Measurements from ENCODE around the gene SLC35F1.

GRCh38 chr6:117918454-117918853 is 11.4 kb downstream of the SLC35F1 start:
- no peak for TF ChIP-seq CTCF (IDR thresholded peaks at IDR 0.05; ENCODE audit: borderline replicate concordance, extremely low read depth, low read length, poor library complexity, severe bottlenecking)
- TF ChIP-seq EZH2 (IDR thresholded peaks at IDR 0.05; ENCODE audit: borderline replicate concordance, low read depth, low read length, severe bottlenecking): no peak
